ENCODE data around the gene TSPAN17. TPM values are rescaled to one million over a fixed set of nuclear protein-coding genes. Genes with fewer than 3 reads are reported as not detected.
A peak's percentile ranks its signal among the peaks of the same experiment; 100 is the strongest.

The TSPAN17 gene
- total and polyA plus RNA-seq, 2 donors from 2014 or later = 32.1 to 34.3 TPM

- DNase-seq (peak in 2 of 5 donors; percentile 43 to 69), FAIRE-seq (no peak)
- Histone ChIP-seq H3K4me1 (ENCODE audit: control insufficient read depth in 2 of 3, insufficient read depth in 2 of 3, low read depth in 1 of 3, low read length in 3 of 3) (peaks cover 0 to 8% (median 2%) of the 10 kb centered on the region in 3 donors), H3K9me3 (ENCODE audit: control insufficient read depth in 2 of 3, insufficient read depth in 1 of 3, low read length in 3 of 3) (no peaks in the 10 kb centered on the region), H3K27me3 (ENCODE audit: control insufficient read depth, insufficient read depth, low read length) (peaks cover 2% of the 10 kb centered on the region), H3K27ac (ENCODE audit: low read depth in 2 of 2, low read length in 2 of 2) (no peak overlapping the region), H3K36me3 (ENCODE audit: control insufficient read depth in 2 of 3, insufficient read depth in 3 of 3, low read length in 3 of 3) (no peaks in the 10 kb centered on the region), H3K9ac (ENCODE audit: low read length in 3 of 3) (no peak overlapping the region), H3K4me3 (ENCODE audit: low read length in 3 of 3) (no peak overlapping the region)
- no peak for TF ChIP-seq CTCF (IDR thresholded peaks at IDR 0.05; ENCODE audit: borderline replicate concordance, extremely low read depth, insufficient read depth)
- intact Hi-C loops (cut with DNase I) = no loop called here
Observed at GRCh38 chr5:176677209-176677939, 30.1 kb downstream of the TSPAN17 start.

DNA sequence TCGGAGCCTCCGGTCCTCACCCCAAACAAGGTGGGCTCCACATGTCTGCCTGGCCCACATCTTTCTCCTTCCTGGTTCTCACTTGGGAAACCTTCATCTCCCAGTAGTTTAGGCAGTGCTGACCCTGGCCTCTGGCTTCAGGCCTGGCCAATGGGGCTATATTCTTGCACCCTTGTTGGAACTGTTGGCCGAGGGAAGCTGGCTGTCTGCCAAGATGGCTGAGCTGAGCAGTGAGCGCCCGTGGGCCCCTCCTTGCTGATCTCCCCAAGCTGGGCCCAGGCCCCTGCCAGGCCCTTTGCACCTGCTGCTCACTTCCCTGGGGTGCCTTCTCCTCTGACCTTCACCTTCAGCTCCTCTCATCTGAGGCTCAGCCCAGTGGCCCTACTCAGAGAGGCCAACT is 31.3 kb downstream of the TSPAN17 start:
- Histone ChIP-seq H3K27me3 (ENCODE audit: control insufficient read depth, insufficient read depth, low read length) (peaks cover 2% of the 10 kb centered on the region), H3K27ac (ENCODE audit: low read depth in 2 of 2, low read length in 2 of 2) (no peak overlapping the region), H3K36me3 (ENCODE audit: control insufficient read depth in 2 of 3, insufficient read depth in 3 of 3, low read length in 3 of 3) (no peaks in the 10 kb centered on the region), H3K9me3 (ENCODE audit: control insufficient read depth in 2 of 3, insufficient read depth in 1 of 3, low read length in 3 of 3) (no peaks in the 10 kb centered on the region), H3K4me3 (ENCODE audit: low read length in 3 of 3) (no peak overlapping the region), H3K9ac (ENCODE audit: low read length in 3 of 3) (no peak overlapping the region), H3K4me1 (ENCODE audit: control insufficient read depth in 2 of 3, insufficient read depth in 2 of 3, low read depth in 1 of 3, low read length in 3 of 3) (peaks cover 0 to 8% (median 2%) of the 10 kb centered on the region in 3 donors)
- no peak for TF ChIP-seq CTCF (IDR thresholded peaks at IDR 0.05; ENCODE audit: borderline replicate concordance, extremely low read depth, insufficient read depth)
- DNase-seq = no peak
- no peak for FAIRE-seq
- intact Hi-C loops (cut with DNase I) = no loop called here

GRCh38 chr5:176679365-176680225 is 32.3 kb downstream of the TSPAN17 start:
- no peak overlapping the region for H3K27ac ChIP-seq (ENCODE audit: low read depth in 2 of 2, low read length in 2 of 2)
- H3K36me3 ChIP-seq (ENCODE audit: control insufficient read depth in 2 of 3, insufficient read depth in 3 of 3, low read length in 3 of 3) = no peaks in the 10 kb centered on the region
- peaks cover 2% of the 10 kb centered on the region for H3K27me3 ChIP-seq (ENCODE audit: control insufficient read depth, insufficient read depth, low read length)
- no peak for FAIRE-seq
- intact Hi-C loops (cut with DNase I) = no loop called here
- no peak overlapping the region for H3K9ac ChIP-seq (ENCODE audit: low read length in 3 of 3)
- no peaks in the 10 kb centered on the region for H3K9me3 ChIP-seq (ENCODE audit: control insufficient read depth in 2 of 3, insufficient read depth in 1 of 3, low read length in 3 of 3)
- H3K4me1 ChIP-seq (ENCODE audit: control insufficient read depth in 2 of 3, insufficient read depth in 2 of 3, low read depth in 1 of 3, low read length in 3 of 3) = peaks cover 0 to 8% (median 2%) of the 10 kb centered on the region in 3 donors
- peak in 1 of 5 donors; percentile 44 for DNase-seq
- TF ChIP-seq CTCF (IDR thresholded peaks at IDR 0.05; ENCODE audit: borderline replicate concordance, extremely low read depth, insufficient read depth) = no peak
- no peak overlapping the region for H3K4me3 ChIP-seq (ENCODE audit: low read length in 3 of 3)
